PC-3 (cell line): ENCODE measurements around the gene KICS2. TPM values are rescaled to one million over a fixed set of nuclear protein-coding genes. Genes with fewer than 3 reads are reported as not detected.

ENCODE experiments used
- ATAC-seq: fragments of 200-7000 bp; cut with Tn5 transposase; 2 replicates; pipeline ENCODE4 v1.9.1; 2020; ENCODE audit warnings: mild to moderate bottlenecking, moderate library complexity
- Bru-seq: library from RNA; stranded (reverse); fragments of 400-500 nt; gene quantifications from one replicate; lab custom pipeline; 2021; lab: Mats Ljungman, UMichigan
- BruChase-seq, 2 experiments: library from RNA; stranded (reverse); fragments of 400-500 nt; gene quantifications; one replicate each; lab custom pipeline; 2021; lab: Mats Ljungman, UMichigan
- BruUV-seq: library from RNA; stranded (reverse); fragments of 400-500 nt; replicated peaks from 2 replicates; lab custom pipeline; 2021; lab: Mats Ljungman, UMichigan
- CTCF ChIA-PET: fragments of 300-600 bp; sonication (Branson Sonifier 250); formaldehyde crosslinking; loops from one replicate; lab custom pipeline; 2022; ENCODE audit warnings: antibody characterized with exemption; lab: Charles Lee
- POLR2A ChIA-PET: fragments of 300-600 bp; sonication (Branson Sonifier 250); formaldehyde crosslinking; loops from one replicate; lab custom pipeline; 2022; ENCODE audit warnings: antibody characterized with exemption; ENCODE audit not compliant: unreplicated experiment; lab: Charles Lee
- DNase-seq: peaks from one replicate; pipeline ENCODE4 v3.0.0-alpha.2; 2015
- H2AFZ ChIP-seq: fragments of 300-600 bp; sonication (generic); 2 replicates; pipeline ENCODE4 v1.6.0; 2016; ENCODE audit warnings: antibody characterized with exemption, low read length
- H3F3A ChIP-seq: fragments of 300-600 bp; sonication (generic); one replicate; pipeline ENCODE4 v1.6.0; 2017; ENCODE audit warnings: antibody characterized with exemption, low read length, control low read depth, mild to moderate bottlenecking; ENCODE audit not compliant: unreplicated experiment
- H3K27ac ChIP-seq: fragments of 300-600 bp; sonication (generic); 2 replicates; pipeline ENCODE4 v1.5.1; 2016; ENCODE audit warnings: mild to moderate bottlenecking, low read length
- H3K27me3 ChIP-seq: fragments of 300-600 bp; sonication (generic); 2 replicates; pipeline ENCODE4 v1.6.1; 2016; ENCODE audit warnings: low read length, mixed read lengths
- H3K36me3 ChIP-seq: fragments of 300-600 bp; sonication (generic); 2 replicates; pipeline ENCODE4 v1.6.1; 2016; ENCODE audit warnings: low read depth, mixed run types, low read length, mixed read lengths
- H3K4me1 ChIP-seq: fragments of 300-600 bp; sonication (generic); 2 replicates; pipeline ENCODE4 v1.5.1; 2016; ENCODE audit warnings: low read length; ENCODE audit not compliant: insufficient read depth
- H3K4me2 ChIP-seq: fragments of 300-600 bp; sonication (generic); 2 replicates; pipeline ENCODE4 v1.6.0; 2016; ENCODE audit warnings: low read length
- H3K4me3 ChIP-seq: fragments of 300-600 bp; sonication (generic); 2 replicates; pipeline ENCODE4 v1.5.1; 2016; ENCODE audit warnings: mild to moderate bottlenecking, low read length, mixed read lengths
- H3K79me2 ChIP-seq: fragments of 300-600 bp; sonication (generic); 2 replicates; pipeline ENCODE4 v1.6.1; 2017; ENCODE audit warnings: low read length, mixed read lengths
- H3K9ac ChIP-seq: fragments of 300-600 bp; sonication (generic); 2 replicates; pipeline ENCODE4 v1.6.0; 2016; ENCODE audit warnings: mild to moderate bottlenecking, low read length
- H3K9me2 ChIP-seq: fragments of 300-600 bp; sonication (generic); replicated peaks from 2 replicates; pipeline ENCODE4 v1.6.1; 2016; ENCODE audit warnings: mixed run types, low read length, mixed read lengths
- H3K9me3 ChIP-seq: fragments of 300-600 bp; sonication (generic); 2 replicates; pipeline ENCODE4 v1.6.1; 2016; ENCODE audit warnings: low read length, mixed read lengths
- H4K20me1 ChIP-seq: fragments of 300-600 bp; sonication (generic); 2 replicates; pipeline ENCODE4 v1.6.1; 2016; ENCODE audit warnings: low read length, mixed read lengths
- EZH2 ChIP-seq: fragments of 300-600 bp; sonication (generic); IDR thresholded peaks from one replicate; pipeline ENCODE4 v1.6.1; 2017; ENCODE audit warnings: antibody characterized with exemption, mild to moderate bottlenecking, low read length; ENCODE audit not compliant: unreplicated experiment
- EZH2phosphoT487 ChIP-seq: fragments of 300-600 bp; sonication (generic); IDR thresholded peaks from 2 replicates; pipeline ENCODE4 v1.6.1; 2018; ENCODE audit warnings: mild to moderate bottlenecking, antibody characterized with exemption, low read length, borderline replicate concordance
- intact Hi-C: fragments of 100-400 bp; cut with micrococcal nuclease; formaldehyde crosslinking; loops from 2 replicates; pipeline ENCODE4 v1.9.0; 2023
- long read RNA-seq: library from polyadenylated mRNA; unstranded; transcript quantifications from one replicate; pipeline ENCODE4 v2.0.0, GENCODE V29; 2021; ENCODE audit not compliant: unreplicated experiment
- total RNA-seq: library from RNA; depleted of rRNA; stranded (reverse); fragments of >200 nt; gene quantifications from 2 replicates; pipeline ENCODE4 v1.2.3, GENCODE V29; 2014; rRNA removed
- TF ChIP-seq, protein P1 (sequence below): fragments of 300-600 bp; sonication (generic); conservative IDR thresholded peaks from 2 replicates; pipeline ENCODE4 v1.5.1; 2017; ENCODE audit warnings: antibody characterized with exemption, low read depth, mild to moderate bottlenecking, low read length

KICS2 gene
- total RNA-seq (11.9 and 16.4 TPM in 2 replicates), Bru-seq, nascent RNA (percentile 59 among the genes with signal in this experiment), BruChase-seq, experiment 1, labeled RNA remaining after a 6-hour chase (percentile 69 among the genes with signal in this experiment), BruChase-seq, experiment 2, labeled RNA remaining after a 2-hour chase (percentile 62 among the genes with signal in this experiment)
- long read RNA-seq, full-length matches to known transcripts, result 7 of 11 reads
- long read RNA-seq, partial matches to known transcripts, result 1 of 11 reads
- long read RNA-seq, other reads (novel, unspliced or antisense), result 3 of 11 reads

DNA sequence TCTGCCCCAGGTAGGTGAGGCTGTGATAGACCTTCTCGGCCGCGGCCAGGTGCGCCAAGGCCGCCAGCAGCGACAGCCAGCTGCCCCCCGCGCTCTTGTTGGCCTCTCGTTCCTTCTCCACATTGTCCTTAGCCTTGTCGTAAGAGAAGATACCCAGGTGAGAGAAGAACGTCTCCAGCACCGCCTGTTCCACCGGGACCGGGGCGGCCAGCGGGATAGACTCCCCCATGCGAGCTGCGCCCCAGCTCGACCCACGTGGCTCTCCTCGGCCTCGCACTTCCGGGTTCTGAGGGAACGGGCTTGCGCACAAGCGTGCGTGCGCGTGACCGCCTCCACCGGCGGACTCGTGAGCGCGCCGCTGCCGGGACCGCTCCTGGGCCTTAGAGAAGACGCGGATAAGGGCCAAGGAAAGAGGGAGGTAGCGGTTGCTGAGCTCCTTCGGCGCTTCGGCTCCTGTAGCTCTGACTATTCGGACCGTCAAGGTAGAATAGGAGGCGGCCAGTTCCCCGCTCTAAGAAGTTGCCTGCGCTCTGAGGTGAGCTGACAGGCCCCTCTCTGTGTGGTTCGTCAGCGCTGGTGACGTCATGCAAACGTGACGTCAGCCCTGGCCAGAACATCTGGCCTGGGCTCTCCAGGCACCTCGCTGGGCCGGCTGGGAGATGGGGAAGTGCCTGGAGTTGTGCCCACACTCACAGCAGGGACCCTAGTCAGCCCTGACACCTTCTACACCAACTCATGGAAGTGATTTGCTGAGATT lies at the start of gene KICS2:
Gene KICS2 (minus strand): TSS at position 288 of the 757 bp plus-strand sequence. CDS start 59 bp downstream, at position 229.
- peak; percentile 95 for DNase-seq
- TSS peak; percentile 76 for BruUV-seq
- H3F3A ChIP-seq, result no peaks in the 10 kb centered on the region
- H3K4me1 ChIP-seq, result peaks cover 14% of the 10 kb centered on the region
- H3K27me3 ChIP-seq, result no peaks in the 10 kb centered on the region
- no peaks in the 10 kb centered on the region for H3K9me2 ChIP-seq
- H3K9me3 ChIP-seq, result no peaks in the 10 kb centered on the region
- H2AFZ ChIP-seq, result peak within 1 kb of the TSS; percentile 83
- POLR2A ChIA-PET, result interaction anchor here (0.5 to 0.6 kb wide), 2 partner anchors 1230 to 1265 kb away, joined by 3 to 25 read pairs; no protein-coding TSS in a partner anchor
- TF ChIP-seq, protein P1, sequence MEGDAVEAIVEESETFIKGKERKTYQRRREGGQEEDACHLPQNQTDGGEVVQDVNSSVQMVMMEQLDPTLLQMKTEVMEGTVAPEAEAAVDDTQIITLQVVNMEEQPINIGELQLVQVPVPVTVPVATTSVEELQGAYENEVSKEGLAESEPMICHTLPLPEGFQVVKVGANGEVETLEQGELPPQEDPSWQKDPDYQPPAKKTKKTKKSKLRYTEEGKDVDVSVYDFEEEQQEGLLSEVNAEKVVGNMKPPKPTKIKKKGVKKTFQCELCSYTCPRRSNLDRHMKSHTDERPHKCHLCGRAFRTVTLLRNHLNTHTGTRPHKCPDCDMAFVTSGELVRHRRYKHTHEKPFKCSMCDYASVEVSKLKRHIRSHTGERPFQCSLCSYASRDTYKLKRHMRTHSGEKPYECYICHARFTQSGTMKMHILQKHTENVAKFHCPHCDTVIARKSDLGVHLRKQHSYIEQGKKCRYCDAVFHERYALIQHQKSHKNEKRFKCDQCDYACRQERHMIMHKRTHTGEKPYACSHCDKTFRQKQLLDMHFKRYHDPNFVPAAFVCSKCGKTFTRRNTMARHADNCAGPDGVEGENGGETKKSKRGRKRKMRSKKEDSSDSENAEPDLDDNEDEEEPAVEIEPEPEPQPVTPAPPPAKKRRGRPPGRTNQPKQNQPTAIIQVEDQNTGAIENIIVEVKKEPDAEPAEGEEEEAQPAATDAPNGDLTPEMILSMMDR, result no peak
- no peak for TF ChIP-seq EZH2phosphoT487
- no peak for TF ChIP-seq EZH2
- intact Hi-C loops, result loop anchor here (1.0 to 5.0 kb wide), 3 partner anchors 40 to 307 kb away; no protein-coding TSS in a partner anchor
- CTCF ChIA-PET, result interaction anchor here (0.7 to 0.9 kb wide), 3 partner anchors 298 to 383 kb away, joined by 3 to 8 read pairs (median 3); partner anchors contain the start of gene SRGAP1
- peak within 1 kb of the TSS; percentile 96 for H3K9ac ChIP-seq
- H3K79me2 ChIP-seq, result peaks cover 14% of the 10 kb centered on the region
- peak within 1 kb of the TSS; percentile 78 for H3K4me3 ChIP-seq
- H3K36me3 ChIP-seq, result no peaks in the 10 kb centered on the region
- H3K27ac ChIP-seq, result peak within 1 kb of the TSS; percentile 83
- peak; percentile 93 for ATAC-seq
- peak within 1 kb of the TSS; percentile 82 for H3K4me2 ChIP-seq
- H4K20me1 ChIP-seq, result no peaks in the 10 kb centered on the region

DNA sequence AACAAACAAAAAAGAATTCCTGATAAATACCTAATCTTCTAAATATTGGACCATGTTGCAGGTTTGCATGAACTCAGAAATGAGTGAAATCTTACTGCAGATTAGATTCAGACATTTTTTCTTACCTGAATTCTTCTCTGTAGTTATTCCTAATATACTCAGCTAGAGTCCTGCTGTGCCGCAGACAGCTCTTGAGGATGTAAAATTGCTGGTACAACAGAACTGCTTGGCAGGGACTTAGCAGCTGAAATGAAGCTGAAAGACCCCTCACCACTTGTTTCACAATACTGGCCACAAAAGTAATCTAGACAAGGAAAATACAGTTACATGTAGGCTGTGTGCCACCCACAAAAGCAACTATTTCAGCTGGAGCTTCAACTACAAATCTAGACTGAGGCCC lies 48.3 kb upstream of the KICS2 start:
- intact Hi-C loops, result no loop called here
- ChIA-PET CTCF (no interaction called here), POLR2A (no interaction called here)

More for the DNA sequence above, 48.3 kb upstream of the KICS2 start:
- Histone ChIP-seq H3K79me2 (no peaks in the 10 kb centered on the region), H3F3A (no peaks in the 10 kb centered on the region), H3K9me3 (no peaks in the 10 kb centered on the region), H3K4me1 (peaks cover 3% of the 10 kb centered on the region; the same call in 1 of the 2 replicates), H3K4me2 (no peak overlapping the region), H3K27me3 (no peaks in the 10 kb centered on the region), H2AFZ (no peak overlapping the region), H3K36me3 (no peaks in the 10 kb centered on the region), H4K20me1 (no peaks in the 10 kb centered on the region), H3K9ac (no peak overlapping the region), H3K4me3 (no peak overlapping the region), H3K9me2 (no peaks in the 10 kb centered on the region), H3K27ac (no peak overlapping the region)
- no peak for ATAC-seq
- no peak for TF ChIP-seq EZH2
- TF ChIP-seq EZH2phosphoT487, result no peak
- TF ChIP-seq, protein P1, result no peak
- DNase-seq, result no peak
- BruUV-seq, result no TSS peak
